GM12878 (cell line): ENCODE data around the gene LRRC4B. TPM values are rescaled to one million over a fixed set of nuclear protein-coding genes. Genes with fewer than 3 reads are reported as not detected.
A peak's percentile ranks its signal among the peaks of the same experiment; 100 is the strongest.

ENCODE experiments used
- ATAC-seq: fragments of 200-7000 bp; cut with Tn5 transposase; 3 replicates; pipeline ENCODE4 v1.9.1; 2020; ENCODE audit warnings: mild to moderate bottlenecking, moderate library complexity
- BruUV-seq: library from RNA; stranded (reverse); fragments of 400-500 nt; replicated peaks from 2 replicates; lab custom pipeline; 2021; lab: Mats Ljungman, UMichigan
- CTCF ChIA-PET: fragments of 300-600 bp; sonication (Branson Sonifier 250); formaldehyde crosslinking; extraction: SDS; loops from one replicate; lab custom pipeline; 2021; ENCODE audit warnings: inconsistent platforms; lab: Yijun Ruan, JAX
- POLR2A ChIA-PET: fragments of 350-600 bp; formaldehyde crosslinking; extraction: SDS; loops from one replicate; lab custom pipeline; 2021; ENCODE audit warnings: inconsistent platforms; lab: Charles Lee
- RAD21 ChIA-PET: fragments of 300-600 bp; sonication (Branson Sonifier 250); formaldehyde crosslinking; loops from one replicate; lab custom pipeline; 2023; ENCODE audit warnings: antibody characterized with exemption; ENCODE audit not compliant: unreplicated experiment; lab: Charles Lee
- SMC1A ChIA-PET: fragments of 300-600 bp; sonication (Branson Sonifier 250); formaldehyde crosslinking; loops from one replicate; lab custom pipeline; 2023; ENCODE audit not compliant: unreplicated experiment, uncharacterized antibody; lab: Charles Lee
- DNase-seq: peaks from one replicate; pipeline ENCODE4 v3.0.0-alpha.2; 2011; ENCODE audit warnings: low read depth, low spot score
- FAIRE-seq: peaks from 3 replicates; lab custom pipeline; 2011; peaks lifted over from hg19 to GRCh38; lab: Jason Lieb, UNC
- H2AFZ ChIP-seq: 2 replicates; pipeline ENCODE4 v1.6.0; 2011; ENCODE audit warnings: low read depth, low read length, control low read depth; ENCODE audit not compliant: control insufficient read depth
- H3K27ac ChIP-seq: 2 replicates; pipeline ENCODE4 v1.5.1; 2011; ENCODE audit warnings: control low read depth; ENCODE audit not compliant: control insufficient read depth, insufficient read depth
- H3K27me3 ChIP-seq, 2 experiments: replicated peaks in 1 of 2; 2 replicates each; pipeline versions ENCODE4 v1.6.0 to v1.6.1; 2011; ENCODE audit warnings: low read length in 1 of 2; ENCODE audit not compliant: control insufficient read depth in 2 of 2, insufficient read depth in 2 of 2
- H3K36me3 ChIP-seq, 2 experiments: 2 replicates each; pipeline ENCODE4 v1.5.1; 2011; ENCODE audit warnings: low read length in 1 of 2; ENCODE audit not compliant: control insufficient read depth in 2 of 2, insufficient read depth in 2 of 2
- H3K4me1 ChIP-seq: 2 replicates; pipeline ENCODE4 v1.6.1; 2011; ENCODE audit warnings: mild to moderate bottlenecking, low read length, moderate library complexity, mixed read lengths; ENCODE audit not compliant: control insufficient read depth, insufficient read depth
- H3K4me2 ChIP-seq: 2 replicates; pipeline ENCODE4 v1.6.0; 2011; ENCODE audit warnings: control low read depth; ENCODE audit not compliant: control insufficient read depth, insufficient read depth
- H3K4me3 ChIP-seq: fragments of 200-600 bp; sonication (generic); 2 replicates; pipeline ENCODE4 v1.5.1; 2016
- H3K79me2 ChIP-seq: 2 replicates; pipeline ENCODE4 v1.6.0; 2011; ENCODE audit warnings: low read length; ENCODE audit not compliant: control insufficient read depth, insufficient read depth
- H3K9ac ChIP-seq: 2 replicates; pipeline ENCODE4 v1.8.0; 2011; ENCODE audit warnings: low read length, control low read depth, mixed read lengths; ENCODE audit not compliant: control insufficient read depth, insufficient read depth
- H3K9me3 ChIP-seq: replicated peaks from 3 replicates; pipeline ENCODE4 v1.5.1; 2011; ENCODE audit warnings: mild to moderate bottlenecking, low read length; ENCODE audit not compliant: control insufficient read depth, insufficient read depth
- H4K20me1 ChIP-seq: 2 replicates; pipeline ENCODE4 v1.6.0; 2011; ENCODE audit not compliant: control insufficient read depth, insufficient read depth
- WGBS: methylation state at CpG from one replicate; pipeline ENCODE4 v1.1.6; 2016; ENCODE audit warnings: low lambda C conversion rate; ENCODE audit not compliant: insufficient replicate concordance, insufficient coverage; ENCODE audit errors: missing lambda C conversion rate; 5-methylcytosine and 5-hydroxymethylcytosine counted together
- in situ Hi-C: fragments of 300-500 bp; cut with MboI; formaldehyde crosslinking; loops from 9 replicates; pipeline ENCODE4 v1.14.3; 2018; ENCODE audit warnings: mixed read lengths
- intact Hi-C: fragments of 100-400 bp; cut with micrococcal nuclease; formaldehyde crosslinking; loops from one replicate; pipeline ENCODE4 v1.14.2; 2022; ENCODE audit not compliant: unreplicated experiment
- polyA plus RNA-seq, 11 experiments: library from polyadenylated mRNA; depleted of rRNA in 4 of 11; unstranded in 6 of 11; stranded (reverse) in 5 of 11; fragments of >200 nt; fragmentation: Nextera tagmentation in 4 of 11; fragmentation: Illumina TruSeq in 1 of 11; extraction: Ambion mirVana in 4 of 11; extraction: Trizol in 1 of 11; gene quantifications; 1 replicate in 1 of 11; 2 replicates in 10 of 11; pipeline versions ENCODE4 v1.2.1 to v1.2.3, GENCODE V29; 2011 to 2016; ENCODE audit warnings: inconsistent platforms in 2 of 11, missing spikeins in 2 of 11, low read depth in 1 of 11
- total RNA-seq, 4 experiments: library from RNA; depleted of rRNA in 3 of 4; stranded (reverse); fragments of >200 nt in 3 of 4; fragmentation: Illumina TruSeq in 1 of 4; extraction: Trizol in 1 of 4; gene quantifications; 2 replicates each; pipeline versions ENCODE4 v1.2.1 to v1.2.3, GENCODE V29; 2013 to 2021
- TF ChIP-seq, protein P1 (sequence below), 3 experiments: IDR thresholded peaks in 2 of 3; conservative IDR thresholded peaks in 1 of 3; 2 replicates each; pipeline ENCODE4 v1.5.1; 2011; ENCODE audit warnings: low read depth in 3 of 3, low read length in 3 of 3, mild to moderate bottlenecking in 3 of 3, control low read depth in 2 of 3, moderate library complexity in 2 of 3, inconsistent platforms in 1 of 3, mixed read lengths in 1 of 3; ENCODE audit not compliant: control insufficient read depth in 2 of 3, insufficient read depth in 1 of 3; ENCODE audit errors: extremely low read depth in 1 of 3
- TF ChIP-seq, protein P2 (sequence below): fragments of 450-650 bp; IDR thresholded peaks from 2 replicates; pipeline ENCODE4 v1.6.1; 2014; ENCODE audit warnings: mild to moderate bottlenecking

LRRC4B gene
- total and polyA plus RNA-seq, 10 of the 15 experiments (the other 5 are each of a cell fraction or from before 2014, with no cell fraction given) = 0.14 TPM; not detected in 9

DNA sequence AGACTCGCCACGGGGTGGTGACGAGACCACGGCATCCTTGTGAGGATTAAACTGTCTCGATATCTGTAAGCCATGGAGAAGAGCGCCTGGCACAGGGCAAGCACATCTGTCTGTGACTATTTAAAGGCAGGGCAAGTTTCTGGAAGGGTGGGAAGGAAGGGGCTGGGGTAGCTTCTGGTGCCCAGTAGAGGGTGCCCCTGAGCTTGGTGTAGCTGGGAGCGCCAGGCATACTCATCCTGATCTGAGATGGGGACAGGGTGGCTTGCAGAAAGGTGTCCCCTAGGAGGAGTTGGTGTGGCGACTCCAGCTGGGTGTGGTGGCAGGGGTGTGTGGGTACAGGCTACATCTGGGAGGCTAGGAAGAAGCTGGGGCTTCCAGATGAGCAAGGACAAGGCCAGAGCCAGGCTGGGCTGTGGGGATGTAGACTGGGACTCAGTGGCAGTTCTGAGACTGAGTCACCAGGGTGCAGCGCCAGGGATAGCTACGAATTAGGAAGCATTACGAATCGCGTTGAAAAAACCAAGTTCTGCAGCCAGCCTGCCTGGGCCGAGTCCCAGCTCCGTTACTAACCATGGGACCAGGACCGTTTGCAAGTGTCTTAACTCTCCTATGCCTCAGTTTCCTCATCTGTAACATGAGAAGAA lies 31.5 kb downstream of the LRRC4B start:
- intact Hi-C loops = loop anchor here (1.0 to 10.0 kb wide), 3 partner anchors 182 to 386 kb away; no protein-coding TSS in a partner anchor
- ChIA-PET POLR2A (interaction anchor here (0.5 kb wide), 1 partner anchor 182 kb away, joined by 3 read pairs; no protein-coding TSS in a partner anchor), CTCF (interaction anchor here (0.6 to 8.6 kb wide), 13 partner anchors 11 to 385 kb away, joined by 3 to 117 read pairs (median 5); no protein-coding TSS in a partner anchor), SMC1A (interaction anchor here (0.8 to 2.5 kb wide), 4 partner anchors 20 to 244 kb away, joined by 3 to 16 read pairs (median 6); no protein-coding TSS in a partner anchor), RAD21 (interaction anchor here (1.1 to 2.5 kb wide), 6 partner anchors 20 to 385 kb away, joined by 3 to 13 read pairs (median 8); no protein-coding TSS in a partner anchor)
- Histone ChIP-seq H3K4me3 (no peak overlapping the region), H3K4me2 (no peak overlapping the region), H3K9me3 (peaks cover 9% of the 10 kb centered on the region; the same call in 2 of the 3 replicates), H4K20me1 (no peaks in the 10 kb centered on the region), H3K36me3 (no peaks in the 10 kb centered on the region), H3K27me3 (no peaks in the 10 kb centered on the region), H2AFZ (no peak overlapping the region), H3K4me1 (peaks cover 8% of the 10 kb centered on the region)
- in situ Hi-C loops = loop anchor here (5.0 to 10.0 kb wide), 2 partner anchors 251 to 388 kb away; no protein-coding TSS in a partner anchor
- no peak for DNase-seq
- 62% methylated on average over 16 of the region's 16 CpGs for WGBS
- BruUV-seq = no TSS peak
- FAIRE-seq = no peak
- TF ChIP-seq, protein P1, sequence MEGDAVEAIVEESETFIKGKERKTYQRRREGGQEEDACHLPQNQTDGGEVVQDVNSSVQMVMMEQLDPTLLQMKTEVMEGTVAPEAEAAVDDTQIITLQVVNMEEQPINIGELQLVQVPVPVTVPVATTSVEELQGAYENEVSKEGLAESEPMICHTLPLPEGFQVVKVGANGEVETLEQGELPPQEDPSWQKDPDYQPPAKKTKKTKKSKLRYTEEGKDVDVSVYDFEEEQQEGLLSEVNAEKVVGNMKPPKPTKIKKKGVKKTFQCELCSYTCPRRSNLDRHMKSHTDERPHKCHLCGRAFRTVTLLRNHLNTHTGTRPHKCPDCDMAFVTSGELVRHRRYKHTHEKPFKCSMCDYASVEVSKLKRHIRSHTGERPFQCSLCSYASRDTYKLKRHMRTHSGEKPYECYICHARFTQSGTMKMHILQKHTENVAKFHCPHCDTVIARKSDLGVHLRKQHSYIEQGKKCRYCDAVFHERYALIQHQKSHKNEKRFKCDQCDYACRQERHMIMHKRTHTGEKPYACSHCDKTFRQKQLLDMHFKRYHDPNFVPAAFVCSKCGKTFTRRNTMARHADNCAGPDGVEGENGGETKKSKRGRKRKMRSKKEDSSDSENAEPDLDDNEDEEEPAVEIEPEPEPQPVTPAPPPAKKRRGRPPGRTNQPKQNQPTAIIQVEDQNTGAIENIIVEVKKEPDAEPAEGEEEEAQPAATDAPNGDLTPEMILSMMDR (IDR thresholded peaks at IDR 0.05 in 2 of 3, conservative IDR thresholded peaks at IDR 0.05 in 1 of 3; ENCODE audit: control insufficient read depth in 2 of 3, extremely low read depth in 1 of 3, insufficient read depth in 1 of 3, low read depth in 3 of 3, low read length in 3 of 3) = 0 out of 6 replicates have a peak, but pooled peaks of 1 of the 3 experiments have one; percentile 9
- TF ChIP-seq, protein P2, sequence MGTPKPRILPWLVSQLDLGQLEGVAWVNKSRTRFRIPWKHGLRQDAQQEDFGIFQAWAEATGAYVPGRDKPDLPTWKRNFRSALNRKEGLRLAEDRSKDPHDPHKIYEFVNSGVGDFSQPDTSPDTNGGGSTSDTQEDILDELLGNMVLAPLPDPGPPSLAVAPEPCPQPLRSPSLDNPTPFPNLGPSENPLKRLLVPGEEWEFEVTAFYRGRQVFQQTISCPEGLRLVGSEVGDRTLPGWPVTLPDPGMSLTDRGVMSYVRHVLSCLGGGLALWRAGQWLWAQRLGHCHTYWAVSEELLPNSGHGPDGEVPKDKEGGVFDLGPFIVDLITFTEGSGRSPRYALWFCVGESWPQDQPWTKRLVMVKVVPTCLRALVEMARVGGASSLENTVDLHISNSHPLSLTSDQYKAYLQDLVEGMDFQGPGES = no peak
- TF ChIP-seq, all 136 proteins: peak for 1
- H3K27ac ChIP-seq = no peak overlapping the region
- no peak for ATAC-seq
- H3K9ac ChIP-seq = no peak overlapping the region
- no peaks in the 10 kb centered on the region for H3K79me2 ChIP-seq
